ENCODE measurements around the gene DEFB131A. TPM values are rescaled to one million over a fixed set of nuclear protein-coding genes. Genes with fewer than 3 reads are reported as not detected.
"Not testable (repeated sequence)": the region's sequence is repeated elsewhere in the genome, so short reads cannot be mapped to it uniquely, and the experiment has no call there.

DEFB131A gene
- total RNA-seq, 2 experiments from 2014 or later: not detected

DNA sequence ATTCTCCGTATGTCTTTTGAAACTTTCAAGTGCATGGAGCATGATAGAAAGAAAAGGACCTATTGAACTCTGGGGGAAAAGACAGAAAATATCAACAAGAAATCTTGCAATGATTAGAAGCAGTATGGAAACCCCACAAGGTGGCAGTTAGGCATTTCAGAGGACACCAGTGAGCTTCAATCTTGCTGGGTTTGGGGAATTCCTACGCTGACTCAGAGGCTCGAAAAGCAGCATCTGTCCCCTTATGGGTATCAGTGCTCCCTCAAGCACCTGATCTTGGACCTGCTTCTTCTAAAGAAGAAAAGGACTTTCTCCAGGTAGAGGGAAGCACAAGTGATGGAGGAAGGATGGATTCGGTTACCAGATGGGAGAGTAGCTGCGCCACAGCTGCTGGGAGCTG lies 10.8 kb downstream of the DEFB131A start:
- H3K4me3 Mint-ChIP-seq; POLR2A ChIA-PET; H3K27ac Mint-ChIP-seq; DNase-seq; H3K9me3 Mint-ChIP-seq (ENCODE audit: insufficient read depth); H3K27me3 Mint-ChIP-seq (ENCODE audit: low read depth); ATAC-seq; H3K36me3 Mint-ChIP-seq (ENCODE audit: low read depth); H3K4me1 Mint-ChIP-seq (ENCODE audit: low read depth); CTCF ChIA-PET: not testable (repeated sequence)

DNA sequence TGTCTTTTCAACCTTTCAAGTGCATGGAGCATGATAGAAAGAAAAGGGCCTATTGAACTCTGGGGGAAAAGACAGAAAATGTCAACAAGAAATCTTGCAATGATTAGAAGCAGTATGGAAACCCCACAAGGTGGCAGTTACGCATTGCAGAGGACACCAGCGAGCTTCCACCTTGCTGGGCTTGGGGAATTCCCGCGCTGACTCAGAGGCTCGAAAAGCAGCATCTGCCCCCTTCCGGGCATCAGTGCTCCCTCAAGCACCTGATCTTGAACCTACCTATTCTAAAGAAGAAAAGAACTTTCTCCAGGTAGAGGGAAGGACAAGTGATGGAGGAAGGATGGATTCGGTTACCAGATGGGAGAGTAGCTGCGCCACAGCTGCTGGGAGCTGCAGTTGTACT lies 35.3 kb downstream of the DEFB131A start:
- CTCF ChIA-PET; H3K36me3 Mint-ChIP-seq (ENCODE audit: low read depth); H3K4me1 Mint-ChIP-seq (ENCODE audit: low read depth); H3K9me3 Mint-ChIP-seq (ENCODE audit: insufficient read depth); H3K27ac Mint-ChIP-seq; H3K27me3 Mint-ChIP-seq (ENCODE audit: low read depth); ATAC-seq; POLR2A ChIA-PET; DNase-seq; H3K4me3 Mint-ChIP-seq: not testable (repeated sequence)

DNA sequence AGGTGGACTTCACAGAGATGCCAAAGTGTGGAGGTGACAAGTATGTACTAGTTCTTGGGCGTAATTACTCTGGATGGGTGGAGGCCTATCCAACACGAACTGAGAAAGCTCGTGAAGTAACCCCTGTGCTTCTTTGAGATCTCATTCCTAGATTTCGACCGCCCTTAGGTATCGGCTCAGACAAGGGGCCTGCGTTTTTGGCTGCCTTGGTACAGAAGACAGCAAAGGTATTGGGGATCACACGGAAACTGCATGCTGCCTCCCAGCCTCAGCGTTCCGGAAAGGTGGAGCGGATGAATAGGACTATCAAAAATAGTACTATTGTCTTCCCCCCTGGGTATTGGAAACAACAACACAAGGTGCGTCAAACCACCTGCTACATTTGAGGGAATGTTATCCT lies 35.9 kb downstream of the DEFB131A start:
- CTCF ChIA-PET; H3K4me1 Mint-ChIP-seq (ENCODE audit: low read depth); H3K36me3 Mint-ChIP-seq (ENCODE audit: low read depth); POLR2A ChIA-PET; H3K27me3 Mint-ChIP-seq (ENCODE audit: low read depth); H3K4me3 Mint-ChIP-seq; ATAC-seq; DNase-seq; H3K9me3 Mint-ChIP-seq (ENCODE audit: insufficient read depth); H3K27ac Mint-ChIP-seq: not testable (repeated sequence)

DNA sequence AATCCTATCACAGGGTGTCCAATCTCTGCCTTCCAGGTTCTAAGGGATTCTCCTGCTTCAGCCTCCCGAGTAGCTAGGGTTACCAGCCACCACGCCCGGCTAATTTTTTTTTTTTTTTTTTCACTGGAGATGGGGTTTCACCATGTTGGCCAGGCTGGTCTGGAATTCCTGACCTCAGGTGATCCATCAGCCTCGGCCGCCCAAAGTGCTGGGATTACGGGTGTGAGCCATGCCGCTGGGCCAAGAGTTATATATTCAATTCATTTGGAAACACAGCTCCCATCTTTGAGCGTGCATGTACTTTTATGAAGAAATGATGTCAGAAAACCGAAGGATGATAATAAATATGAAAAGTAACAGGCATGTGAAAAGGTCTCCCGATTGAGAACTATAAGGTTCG lies 38.7 kb downstream of the DEFB131A start:
- CTCF ChIA-PET; POLR2A ChIA-PET; H3K36me3 Mint-ChIP-seq (ENCODE audit: low read depth); H3K4me1 Mint-ChIP-seq (ENCODE audit: low read depth); H3K9me3 Mint-ChIP-seq (ENCODE audit: insufficient read depth); H3K27me3 Mint-ChIP-seq (ENCODE audit: low read depth); H3K4me3 Mint-ChIP-seq; DNase-seq; H3K27ac Mint-ChIP-seq; ATAC-seq: not testable (repeated sequence)

DNA sequence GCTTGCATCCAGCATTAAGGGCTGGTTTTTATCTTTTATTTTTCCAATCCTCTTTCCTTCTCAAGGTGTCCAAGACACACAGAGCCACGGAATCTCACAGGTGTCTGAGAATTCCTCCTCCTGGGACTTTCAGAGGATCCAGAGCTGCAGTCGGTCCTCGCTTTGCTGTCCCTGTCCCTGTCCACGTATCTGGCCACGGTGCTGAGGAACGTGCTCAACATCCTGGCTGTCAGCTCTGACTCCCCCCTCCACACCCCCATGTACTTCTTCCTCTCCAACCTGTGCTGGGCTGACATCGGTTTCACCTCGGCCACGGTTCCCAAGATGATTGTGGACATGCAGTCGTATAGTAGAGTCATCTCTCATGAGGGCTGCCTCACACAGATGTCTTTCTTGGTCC lies 39.5 kb downstream of the DEFB131A start:
- CTCF ChIA-PET; DNase-seq; ATAC-seq; H3K27ac Mint-ChIP-seq; H3K4me1 Mint-ChIP-seq (ENCODE audit: low read depth); H3K36me3 Mint-ChIP-seq (ENCODE audit: low read depth); H3K4me3 Mint-ChIP-seq; POLR2A ChIA-PET; H3K27me3 Mint-ChIP-seq (ENCODE audit: low read depth); H3K9me3 Mint-ChIP-seq (ENCODE audit: insufficient read depth): not testable (repeated sequence)

DNA sequence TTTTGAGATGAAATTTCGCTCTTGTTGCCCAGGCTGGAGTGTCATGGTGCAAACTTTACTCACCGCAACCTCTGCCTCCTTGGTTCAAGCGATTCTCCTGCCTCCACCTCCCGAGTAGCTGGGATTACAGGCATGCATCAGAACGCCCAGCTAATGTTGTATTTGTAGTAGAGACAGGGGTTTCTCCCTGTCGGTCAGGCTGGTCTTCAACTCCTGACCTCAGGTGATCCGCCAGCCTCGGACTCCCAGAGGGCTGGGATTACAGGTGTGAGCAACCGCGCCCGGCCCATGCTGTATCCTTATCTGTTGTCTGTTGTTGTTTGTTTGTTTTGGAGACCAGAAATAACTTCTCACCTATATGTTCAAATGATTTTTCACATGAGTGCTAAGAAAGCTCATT lies 42.7 kb downstream of the DEFB131A start:
- DNase-seq; H3K27ac Mint-ChIP-seq; POLR2A ChIA-PET; H3K36me3 Mint-ChIP-seq (ENCODE audit: low read depth); H3K4me1 Mint-ChIP-seq (ENCODE audit: low read depth); ATAC-seq; H3K4me3 Mint-ChIP-seq; H3K27me3 Mint-ChIP-seq (ENCODE audit: low read depth); H3K9me3 Mint-ChIP-seq (ENCODE audit: insufficient read depth); CTCF ChIA-PET: not testable (repeated sequence)

DNA sequence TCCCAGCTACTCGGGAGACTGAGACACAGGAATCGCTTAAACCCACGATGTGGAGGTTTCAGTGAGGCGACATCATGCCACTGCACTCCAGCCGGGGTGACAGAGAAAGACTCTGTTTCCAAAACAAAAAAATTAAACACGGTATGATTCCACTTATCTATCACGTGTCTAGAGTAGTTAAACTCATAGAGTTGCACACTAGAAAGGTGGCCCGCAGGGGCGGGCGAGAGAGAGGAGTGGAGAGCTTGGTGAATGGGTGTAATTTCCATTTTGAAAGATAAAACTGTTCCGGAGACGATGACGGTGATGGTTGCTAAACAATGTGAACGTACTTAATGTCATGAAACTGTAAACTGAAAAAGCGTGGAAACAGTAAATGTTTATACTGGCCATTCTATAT lies 44.6 kb downstream of the DEFB131A start:
- H3K27me3 Mint-ChIP-seq (ENCODE audit: low read depth); CTCF ChIA-PET; H3K9me3 Mint-ChIP-seq (ENCODE audit: insufficient read depth); ATAC-seq; H3K36me3 Mint-ChIP-seq (ENCODE audit: low read depth); H3K4me3 Mint-ChIP-seq; H3K4me1 Mint-ChIP-seq (ENCODE audit: low read depth); H3K27ac Mint-ChIP-seq; DNase-seq; POLR2A ChIA-PET: not testable (repeated sequence)

DNA sequence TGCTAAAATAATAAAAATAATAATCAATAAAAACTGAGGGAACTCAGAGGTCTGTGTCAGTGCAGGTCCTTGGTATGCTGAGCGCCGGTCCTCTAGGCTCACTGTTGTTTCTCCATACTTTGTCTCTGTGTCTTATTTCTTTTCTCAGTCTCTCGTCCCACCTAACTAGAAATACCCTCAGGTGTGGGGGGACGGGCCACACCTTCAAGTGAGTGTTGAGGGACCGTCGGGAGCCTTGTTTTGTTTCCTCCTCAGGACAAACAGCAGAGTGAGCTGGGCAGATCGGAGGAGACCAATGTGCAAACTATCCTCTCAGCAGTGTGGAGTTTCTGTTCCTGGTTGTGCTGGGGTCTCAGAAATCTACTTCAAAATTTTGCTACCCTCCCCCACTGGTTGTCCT lies 46.3 kb downstream of the DEFB131A start:
- ATAC-seq; H3K4me1 Mint-ChIP-seq (ENCODE audit: low read depth); H3K27me3 Mint-ChIP-seq (ENCODE audit: low read depth); H3K9me3 Mint-ChIP-seq (ENCODE audit: insufficient read depth); H3K4me3 Mint-ChIP-seq; POLR2A ChIA-PET; DNase-seq; H3K36me3 Mint-ChIP-seq (ENCODE audit: low read depth); H3K27ac Mint-ChIP-seq; CTCF ChIA-PET: not testable (repeated sequence)

DNA sequence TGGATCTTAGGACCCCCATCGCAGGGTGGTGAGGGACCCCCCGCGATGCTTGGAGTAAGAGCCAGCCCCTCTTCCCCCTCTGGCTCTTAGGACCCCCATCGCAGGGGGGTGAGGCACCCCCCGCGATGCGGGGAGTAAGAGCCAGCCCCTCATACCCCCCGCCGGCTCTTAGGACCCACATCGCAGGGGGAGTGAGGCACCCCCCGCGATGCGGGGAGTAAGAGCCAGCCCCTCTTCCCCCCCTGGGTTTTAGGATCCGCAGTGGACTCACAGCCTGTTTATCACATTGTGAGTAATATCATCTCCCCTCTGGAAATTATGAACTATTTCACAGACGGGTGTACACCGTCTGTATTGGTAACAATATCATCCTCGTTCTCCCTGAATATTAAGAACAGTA lies 46.8 kb downstream of the DEFB131A start:
- H3K4me3 Mint-ChIP-seq; DNase-seq; H3K27me3 Mint-ChIP-seq (ENCODE audit: low read depth); H3K4me1 Mint-ChIP-seq (ENCODE audit: low read depth); H3K27ac Mint-ChIP-seq; POLR2A ChIA-PET; H3K36me3 Mint-ChIP-seq (ENCODE audit: low read depth); CTCF ChIA-PET; ATAC-seq; H3K9me3 Mint-ChIP-seq (ENCODE audit: insufficient read depth): not testable (repeated sequence)

DNA sequence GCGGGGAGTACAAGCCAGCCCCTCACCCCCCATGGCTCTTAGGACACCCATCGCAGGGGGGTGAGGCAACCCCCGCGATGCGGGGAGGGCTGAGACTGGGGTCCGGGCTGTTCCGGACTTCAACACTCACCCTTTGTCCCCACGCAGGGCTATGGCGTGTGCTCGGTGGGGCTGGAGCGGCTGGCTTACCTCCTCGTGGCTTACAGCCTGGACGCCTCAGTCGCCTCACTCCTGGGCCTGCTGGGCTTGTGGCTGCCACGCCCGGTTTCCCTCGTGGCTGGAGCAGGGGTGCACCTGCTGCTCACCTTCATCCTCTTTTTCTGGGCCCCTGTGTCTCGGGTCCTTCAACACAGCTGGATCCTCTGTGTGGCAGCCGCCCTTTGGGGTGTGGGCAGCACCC lies 49.4 kb downstream of the DEFB131A start:
- DNase-seq; H3K27ac Mint-ChIP-seq; H3K4me3 Mint-ChIP-seq; ATAC-seq; CTCF ChIA-PET; H3K27me3 Mint-ChIP-seq (ENCODE audit: low read depth); H3K9me3 Mint-ChIP-seq (ENCODE audit: insufficient read depth); H3K36me3 Mint-ChIP-seq (ENCODE audit: low read depth); POLR2A ChIA-PET; H3K4me1 Mint-ChIP-seq (ENCODE audit: low read depth): not testable (repeated sequence)

DNA sequence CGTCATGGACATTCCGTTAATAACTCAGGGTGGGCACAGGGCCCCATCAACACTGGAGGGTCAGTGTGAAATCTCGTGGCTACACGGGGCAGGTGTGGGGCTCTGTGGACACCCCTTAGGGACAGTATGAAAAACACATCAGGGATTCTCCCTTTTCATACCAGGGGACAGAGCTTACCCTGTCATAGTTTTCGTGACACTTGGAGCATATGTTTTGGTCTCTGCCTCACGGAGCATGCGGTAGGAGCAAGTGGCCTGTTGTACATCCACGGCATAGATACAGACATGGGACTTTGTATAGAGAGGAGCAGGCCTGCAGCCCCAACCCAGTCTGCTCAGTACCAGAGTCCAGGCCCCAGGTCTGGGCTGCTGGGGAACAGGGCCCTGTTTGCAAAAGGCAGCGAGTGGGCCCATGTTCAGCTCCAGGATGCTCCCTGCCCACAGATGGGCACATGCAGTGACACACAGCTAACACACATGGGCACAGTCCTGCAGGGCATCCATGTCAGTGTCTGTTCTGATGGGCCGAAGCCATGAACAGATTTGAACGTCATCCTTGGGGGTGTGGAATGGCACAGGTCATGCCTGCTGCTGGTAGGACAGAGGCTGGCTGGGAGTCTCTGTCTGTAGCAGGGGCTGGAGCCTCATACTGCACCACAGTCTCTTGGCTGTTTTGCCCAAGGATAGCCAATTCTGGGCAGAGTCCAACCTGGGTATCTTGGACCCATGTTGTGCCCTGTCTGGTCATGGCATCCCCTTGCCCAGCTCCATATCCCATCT lies 50.2 kb downstream of the DEFB131A start:
- CTCF ChIA-PET; H3K36me3 Mint-ChIP-seq (ENCODE audit: low read depth); DNase-seq; H3K9me3 Mint-ChIP-seq (ENCODE audit: insufficient read depth); H3K27me3 Mint-ChIP-seq (ENCODE audit: low read depth); H3K4me1 Mint-ChIP-seq (ENCODE audit: low read depth); H3K27ac Mint-ChIP-seq; ATAC-seq; H3K4me3 Mint-ChIP-seq; POLR2A ChIA-PET: not testable (repeated sequence)

DNA sequence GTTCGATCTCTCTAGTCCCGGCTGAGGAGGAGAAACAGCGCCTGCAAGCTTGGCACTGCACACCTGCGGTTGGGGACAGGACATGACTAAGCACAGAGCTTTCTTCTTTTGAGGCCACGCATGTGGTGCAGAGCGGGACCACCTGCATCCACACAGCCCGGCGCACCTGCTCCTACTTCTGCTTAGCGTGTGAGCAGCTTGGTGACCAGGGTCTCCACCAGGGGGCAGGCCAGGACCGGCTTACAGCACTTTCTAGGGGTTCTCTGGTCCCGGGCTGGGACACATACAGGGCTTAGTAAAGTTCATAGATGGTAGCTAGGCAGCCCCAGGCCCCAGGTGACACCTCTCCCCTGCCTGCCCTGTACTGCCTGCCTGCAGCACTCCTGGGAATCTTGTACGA lies 51.2 kb downstream of the DEFB131A start:
- H3K27ac Mint-ChIP-seq; H3K9me3 Mint-ChIP-seq (ENCODE audit: insufficient read depth); POLR2A ChIA-PET; ATAC-seq; H3K4me1 Mint-ChIP-seq (ENCODE audit: low read depth); H3K4me3 Mint-ChIP-seq; H3K27me3 Mint-ChIP-seq (ENCODE audit: low read depth); H3K36me3 Mint-ChIP-seq (ENCODE audit: low read depth): not testable (repeated sequence)
- CTCF ChIA-PET: interaction anchor here (0.7 kb wide), 1 partner anchor 170 kb away, joined by 3 read pairs; no protein-coding TSS in a partner anchor
- peak; percentile 83 for DNase-seq
